Peyer's patch (tissue), 4 donors: Measurements from ENCODE around the gene AGAP1.

ENCODE experiments used
- POLR2A ChIP-seq, 2 donors: fragments of 450-650 bp; IDR thresholded peaks; one replicate each; pipeline ENCODE4 v1.5.1; 2017; ENCODE audit warnings: antibody characterized with exemption in 2 of 2, mild to moderate bottlenecking in 2 of 2, moderate library complexity in 2 of 2
- TF ChIP-seq, protein P1 (sequence below), 6 experiments: fragments of 450-650 bp in 4 of 6; fragments of 200-600 bp in 2 of 6; sonication (generic) in 1 of 6; IDR thresholded peaks; one replicate each; pipeline ENCODE4 v1.5.1; 2017 to 2019; ENCODE audit warnings: antibody characterized with exemption in 6 of 6, mild to moderate bottlenecking in 3 of 6, moderate library complexity in 1 of 6

DNA sequence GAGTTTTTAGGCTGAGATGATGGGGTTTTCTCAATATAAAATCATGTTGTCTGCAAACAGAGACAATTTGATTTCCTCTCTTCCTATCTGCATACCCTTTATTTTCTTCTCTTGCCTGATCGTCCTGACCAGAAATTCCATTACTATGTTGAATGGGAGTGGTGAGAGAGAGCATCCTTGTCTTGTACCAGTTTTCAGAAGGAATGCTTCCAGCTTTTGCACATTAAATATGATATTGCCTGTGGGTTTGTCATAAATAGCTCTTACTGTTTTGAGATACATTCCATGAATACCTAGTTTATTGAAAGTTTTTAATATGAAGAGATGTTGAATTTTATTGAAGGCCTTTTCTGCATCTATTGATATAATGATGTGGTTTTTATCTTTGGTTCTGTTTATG, 492.5 kb downstream of the AGAP1 start:
- no peak for TF ChIP-seq POLR2A (IDR thresholded peaks at IDR 0.05)
- TF ChIP-seq, protein P1, sequence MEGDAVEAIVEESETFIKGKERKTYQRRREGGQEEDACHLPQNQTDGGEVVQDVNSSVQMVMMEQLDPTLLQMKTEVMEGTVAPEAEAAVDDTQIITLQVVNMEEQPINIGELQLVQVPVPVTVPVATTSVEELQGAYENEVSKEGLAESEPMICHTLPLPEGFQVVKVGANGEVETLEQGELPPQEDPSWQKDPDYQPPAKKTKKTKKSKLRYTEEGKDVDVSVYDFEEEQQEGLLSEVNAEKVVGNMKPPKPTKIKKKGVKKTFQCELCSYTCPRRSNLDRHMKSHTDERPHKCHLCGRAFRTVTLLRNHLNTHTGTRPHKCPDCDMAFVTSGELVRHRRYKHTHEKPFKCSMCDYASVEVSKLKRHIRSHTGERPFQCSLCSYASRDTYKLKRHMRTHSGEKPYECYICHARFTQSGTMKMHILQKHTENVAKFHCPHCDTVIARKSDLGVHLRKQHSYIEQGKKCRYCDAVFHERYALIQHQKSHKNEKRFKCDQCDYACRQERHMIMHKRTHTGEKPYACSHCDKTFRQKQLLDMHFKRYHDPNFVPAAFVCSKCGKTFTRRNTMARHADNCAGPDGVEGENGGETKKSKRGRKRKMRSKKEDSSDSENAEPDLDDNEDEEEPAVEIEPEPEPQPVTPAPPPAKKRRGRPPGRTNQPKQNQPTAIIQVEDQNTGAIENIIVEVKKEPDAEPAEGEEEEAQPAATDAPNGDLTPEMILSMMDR (IDR thresholded peaks at IDR 0.05) = no peak
